Endothelial cell of umbilical vein (primary cell): ENCODE measurements around the gene RBM33. TPM values are rescaled to one million over a fixed set of nuclear protein-coding genes. Genes with fewer than 3 reads are reported as not detected.

Source experiments
- BruUV-seq: library from RNA; stranded (reverse); fragments of 400-500 nt; replicated peaks from 2 replicates; lab custom pipeline; 2021; lab: Mats Ljungman, UMichigan
- CTCF ChIA-PET: fragments of 300-600, 350-600 bp; sonication (Branson Sonifier 250); formaldehyde crosslinking; loops from one replicate; lab custom pipeline; 2021; ENCODE audit warnings: antibody characterized with exemption, inconsistent platforms; lab: Charles Lee
- POLR2A ChIA-PET: fragments of 300-600, 350-600 bp; sonication (Branson Sonifier 250); formaldehyde crosslinking; loops from one replicate; lab custom pipeline; 2021; ENCODE audit warnings: antibody characterized with exemption, inconsistent platforms; lab: Charles Lee
- DNase-seq: peaks from one replicate; pipeline ENCODE4 v3.0.0-alpha.2; 2011; ENCODE audit warnings: low read depth, low spot score
- FAIRE-seq: peaks from 2 replicates; lab custom pipeline; 2011; peaks lifted over from hg19 to GRCh38; lab: Jason Lieb, UNC
- H2AFZ ChIP-seq: 2 replicates; pipeline ENCODE4 v1.6.0; 2012; ENCODE audit warnings: low read depth, low read length, control low read depth, inconsistent platforms
- H3K27ac ChIP-seq: 2 replicates; pipeline ENCODE4 v1.5.1; 2011; ENCODE audit warnings: low read depth, mild to moderate bottlenecking, control low read depth, low read length, moderate library complexity; ENCODE audit not compliant: insufficient read depth
- H3K27me3 ChIP-seq, 2 experiments: 2 replicates each; pipeline versions ENCODE4 v1.6.0 to v1.6.1; 2011; ENCODE audit warnings: low read length in 2 of 2, mixed read lengths in 1 of 2; ENCODE audit not compliant: control insufficient read depth in 2 of 2, insufficient read depth in 2 of 2
- H3K36me3 ChIP-seq, 2 experiments: 2 replicates in 1 of 2; 3 replicates in 1 of 2; pipeline ENCODE4 v1.5.1; 2011; ENCODE audit warnings: low read length in 2 of 2, mild to moderate bottlenecking in 1 of 2, moderate library complexity in 1 of 2; ENCODE audit not compliant: control insufficient read depth in 2 of 2, insufficient read depth in 2 of 2; ENCODE audit errors: extremely low read depth in 1 of 2
- H3K4me1 ChIP-seq: 3 replicates; pipeline ENCODE4 v1.5.1; 2011; ENCODE audit warnings: mild to moderate bottlenecking, low read length; ENCODE audit not compliant: control insufficient read depth, insufficient read depth; ENCODE audit errors: extremely low read depth
- H3K4me2 ChIP-seq: 2 replicates; pipeline ENCODE4 v1.6.1; 2011; ENCODE audit warnings: low read length, control low read depth, mixed read lengths; ENCODE audit not compliant: insufficient read depth
- H3K4me3 ChIP-seq, 3 experiments: fragments of 200-600 bp in 1 of 3; sonication (generic), shearing (Covaris generic) in 1 of 3; replicated peaks in 1 of 3; 2 replicates each; pipeline ENCODE4 v1.5.1; 2011 to 2016; ENCODE audit warnings: control low read depth in 3 of 3, low read length in 3 of 3, mild to moderate bottlenecking in 2 of 3, inconsistent platforms in 1 of 3, low read depth in 1 of 3, moderate library complexity in 1 of 3; ENCODE audit not compliant: insufficient read depth in 1 of 3
- H3K79me2 ChIP-seq: 2 replicates; pipeline ENCODE4 v1.6.0; 2012; ENCODE audit warnings: low read length, inconsistent platforms; ENCODE audit not compliant: control insufficient read depth, insufficient read depth
- H3K9ac ChIP-seq: replicated peaks from 2 replicates; pipeline ENCODE3; 2011; ENCODE audit warnings: low read length, control low read depth; ENCODE audit not compliant: insufficient read depth; ENCODE audit errors: extremely low read depth
- H3K9me1 ChIP-seq: replicated peaks from 3 replicates; pipeline ENCODE4 v1.6.0; 2011; ENCODE audit warnings: mild to moderate bottlenecking, low read length; ENCODE audit not compliant: control insufficient read depth, insufficient read depth; ENCODE audit errors: extremely low read depth
- H3K9me3 ChIP-seq: replicated peaks from 2 replicates; pipeline ENCODE4 v1.5.1; 2012; ENCODE audit warnings: low read length, inconsistent platforms; ENCODE audit not compliant: control insufficient read depth, insufficient read depth
- H4K20me1 ChIP-seq: replicated peaks from 2 replicates; pipeline ENCODE3; 2011; ENCODE audit warnings: mild to moderate bottlenecking, low read length; ENCODE audit not compliant: control insufficient read depth, insufficient read depth; ENCODE audit errors: extremely low read depth
- EZH2 ChIP-seq: IDR thresholded peaks from 2 replicates; pipeline ENCODE4 v1.6.1; 2012; ENCODE audit warnings: borderline replicate concordance, low read depth, mild to moderate bottlenecking, moderate library complexity, low read length, inconsistent platforms; ENCODE audit not compliant: severe bottlenecking
- FOS ChIP-seq: IDR thresholded peaks from 2 replicates; pipeline ENCODE4 v1.6.1; 2011; ENCODE audit warnings: mild to moderate bottlenecking, low read length, moderate library complexity, borderline replicate concordance; ENCODE audit not compliant: insufficient read depth
- GATA2 ChIP-seq: IDR thresholded peaks from 2 replicates; pipeline ENCODE4 v1.7.0; 2011; ENCODE audit warnings: low read depth, mild to moderate bottlenecking, moderate library complexity, mixed read lengths, low read length; ENCODE audit not compliant: insufficient read length, insufficient read depth
- JUN ChIP-seq: IDR thresholded peaks from 2 replicates; pipeline ENCODE4 v1.6.1; 2011; ENCODE audit warnings: borderline replicate concordance, low read depth; ENCODE audit not compliant: insufficient read length, insufficient read depth
- MAX ChIP-seq: IDR thresholded peaks from 2 replicates; pipeline ENCODE4 v1.6.1; 2011; ENCODE audit not compliant: insufficient read depth, insufficient read length
- MYC ChIP-seq: IDR thresholded peaks from one replicate; pipeline ENCODE4 v1.6.1; 2011; ENCODE audit warnings: mild to moderate bottlenecking, low read depth, low read length
- POLR2A ChIP-seq: IDR thresholded peaks from 2 replicates; pipeline ENCODE4 v1.6.1; 2012; ENCODE audit warnings: low read depth, mild to moderate bottlenecking, control low read depth, low read length
- POLR2AphosphoS5 ChIP-seq: IDR thresholded peaks from 2 replicates; pipeline ENCODE4 v1.6.1; 2012; ENCODE audit warnings: low read depth, mild to moderate bottlenecking, control low read depth, low read length, moderate library complexity; ENCODE audit not compliant: insufficient read depth
- dilution Hi-C: fragments of 300-500 bp; cut with MboI; formaldehyde crosslinking; loops from one replicate; pipeline ENCODE4 v1.15.0; 2019; ENCODE audit warnings: low sequenced_read_pairs; ENCODE audit not compliant: extremely low pct_ligation_motif_present
- intact Hi-C: fragments of 100-400 bp; cut with micrococcal nuclease; formaldehyde crosslinking; loops from one replicate; pipeline ENCODE4 v1.10.0; 2022
- polyA plus RNA-seq, 4 experiments: library from polyadenylated mRNA; depleted of rRNA in 3 of 4; stranded (reverse) in 3 of 4; unstranded in 1 of 4; fragments of >200 nt; gene quantifications; 2 replicates each; pipeline versions ENCODE4 v1.2.1 to v1.2.3, GENCODE V29; 2011 to 2012; ENCODE audit warnings: missing spikeins in 1 of 4
- total RNA-seq: library from RNA; stranded (reverse); gene quantifications from 2 replicates; pipeline ENCODE4 v1.2.3, GENCODE V29; 2021
- TF ChIP-seq, protein P1 (sequence below), 2 donors: IDR thresholded peaks; 1 replicate in 1 of 2; 2 replicates in 1 of 2; pipeline ENCODE4 v1.5.1; 2011; ENCODE audit warnings: low read length in 2 of 2, mild to moderate bottlenecking in 2 of 2, moderate library complexity in 2 of 2, control low read depth in 1 of 2, inconsistent platforms in 1 of 2, low read depth in 1 of 2; ENCODE audit not compliant: insufficient read depth in 1 of 2; ENCODE audit errors: extremely low read depth in 1 of 2

RBM33 gene
- total and polyA plus RNA-seq, 2 donors (not counting 3 experiments of a cell fraction or from before 2014, with no cell fraction given): 16.2 to 68.2 TPM

DNA sequence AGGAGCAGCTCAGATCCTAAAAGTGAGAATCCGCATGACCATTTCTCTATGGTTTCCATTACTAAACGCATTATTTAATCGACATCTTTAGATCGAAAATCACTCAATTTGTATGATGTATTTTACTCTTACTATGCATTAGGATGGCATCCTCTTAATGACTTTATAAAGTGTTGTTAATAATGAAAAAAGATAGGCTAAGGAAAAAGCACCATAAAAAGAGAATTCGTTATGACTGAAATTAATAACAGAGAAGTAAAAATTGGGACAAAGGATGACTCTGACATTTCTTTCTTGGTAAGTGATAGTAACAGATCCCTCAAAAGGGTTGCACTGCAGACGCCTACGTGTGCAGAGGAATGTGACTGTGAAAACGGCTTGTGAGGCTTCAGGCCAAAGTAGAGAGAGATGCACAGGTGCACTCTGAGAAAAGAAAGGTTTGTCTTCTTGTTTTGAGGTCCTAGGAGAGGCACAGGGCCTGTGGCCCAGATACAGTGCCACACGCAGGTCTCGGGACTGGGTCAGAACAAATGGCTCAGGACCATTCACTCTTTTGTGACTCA is 23.0 kb upstream of the RBM33 start:
- Histone ChIP-seq H3K9me3 (no peaks in the 10 kb centered on the region), H4K20me1 (no peaks in the 10 kb centered on the region), H3K9me1 (no peaks in the 10 kb centered on the region), H3K79me2 (no peaks in the 10 kb centered on the region), H2AFZ (no peak overlapping the region), H3K4me1 (no peaks in the 10 kb centered on the region), H3K9ac (no peak overlapping the region), H3K27ac (no peak overlapping the region), H3K36me3 (no peaks in the 10 kb centered on the region), H3K27me3 (peaks cover 0 to 5% of the 10 kb centered on the region in 2 experiments), H3K4me2 (no peak overlapping the region), H3K4me3 (no peak overlapping the region)
- POLR2A ChIA-PET: interaction anchor here (0.6 kb wide), 1 partner anchor 129 kb away, joined by 4 read pairs; no protein-coding TSS in a partner anchor
- dilution Hi-C loops: no loop called here
- DNase-seq: no peak
- no TSS peak for BruUV-seq
- TF ChIP-seq MAX: no peak
- no peak for TF ChIP-seq MYC
- TF ChIP-seq, protein P1, sequence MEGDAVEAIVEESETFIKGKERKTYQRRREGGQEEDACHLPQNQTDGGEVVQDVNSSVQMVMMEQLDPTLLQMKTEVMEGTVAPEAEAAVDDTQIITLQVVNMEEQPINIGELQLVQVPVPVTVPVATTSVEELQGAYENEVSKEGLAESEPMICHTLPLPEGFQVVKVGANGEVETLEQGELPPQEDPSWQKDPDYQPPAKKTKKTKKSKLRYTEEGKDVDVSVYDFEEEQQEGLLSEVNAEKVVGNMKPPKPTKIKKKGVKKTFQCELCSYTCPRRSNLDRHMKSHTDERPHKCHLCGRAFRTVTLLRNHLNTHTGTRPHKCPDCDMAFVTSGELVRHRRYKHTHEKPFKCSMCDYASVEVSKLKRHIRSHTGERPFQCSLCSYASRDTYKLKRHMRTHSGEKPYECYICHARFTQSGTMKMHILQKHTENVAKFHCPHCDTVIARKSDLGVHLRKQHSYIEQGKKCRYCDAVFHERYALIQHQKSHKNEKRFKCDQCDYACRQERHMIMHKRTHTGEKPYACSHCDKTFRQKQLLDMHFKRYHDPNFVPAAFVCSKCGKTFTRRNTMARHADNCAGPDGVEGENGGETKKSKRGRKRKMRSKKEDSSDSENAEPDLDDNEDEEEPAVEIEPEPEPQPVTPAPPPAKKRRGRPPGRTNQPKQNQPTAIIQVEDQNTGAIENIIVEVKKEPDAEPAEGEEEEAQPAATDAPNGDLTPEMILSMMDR (IDR thresholded peaks at IDR 0.05; ENCODE audit: extremely low read depth in 1 of 2, insufficient read depth in 1 of 2, low read depth in 1 of 2, low read length in 2 of 2): no peak
- TF ChIP-seq EZH2: no peak
- no peak for TF ChIP-seq GATA2
- TF ChIP-seq FOS: no peak
- no peak for TF ChIP-seq JUN
- no peak for TF ChIP-seq POLR2A
- no peak for TF ChIP-seq POLR2AphosphoS5
- no peak for FAIRE-seq
- intact Hi-C loops: no loop called here
- CTCF ChIA-PET: interaction anchor here (2.9 kb wide), 1 partner anchor 23 kb away, joined by 16 read pairs; no protein-coding TSS in a partner anchor
